CD4-positive, alpha-beta T cell treated with Interleukin-12 subunit alpha and Interleukin-12 subunit beta, for 1 hour (primary cell): ENCODE results near the gene LRMDA.
"Not testable (repeated sequence)": the region's sequence is repeated elsewhere in the genome, so short reads cannot be mapped to it uniquely, and the experiment has no call there.

Experiments used
- DNase-seq: peaks from one replicate; pipeline ENCODE4 v3.0.0-alpha.2; 2020

The LRMDA gene

GRCh38 chr10:75508814-75509306 lies 77.4 kb downstream of the LRMDA start:
- DNase-seq, result no peak

GRCh38 chr10:75509706-75510105 lies 78.3 kb downstream of the LRMDA start:
- no peak for DNase-seq

GRCh38 chr10:75511011-75511410 lies 79.6 kb downstream of the LRMDA start:
- DNase-seq, result no peak

GRCh38 chr10:75512203-75512933 lies 80.9 kb downstream of the LRMDA start:
- DNase-seq, result no peak

- no peak for DNase-seq
These were observed 82.0 kb downstream of the LRMDA start for GRCh38 chr10:75513292-75513885.

GRCh38 chr10:75514830-75515229 lies 83.4 kb downstream of the LRMDA start:
- DNase-seq, result no peak

- not testable (repeated sequence) for DNase-seq
These were observed 84.7 kb downstream of the LRMDA start for GRCh38 chr10:75516154-75516553.

GRCh38 chr10:75519213-75519612 lies 87.8 kb downstream of the LRMDA start:
- not testable (repeated sequence) for DNase-seq

GRCh38 chr10:75521194-75521829 lies 89.9 kb downstream of the LRMDA start:
- not testable (repeated sequence) for DNase-seq

GRCh38 chr10:75525067-75525466 lies 93.6 kb downstream of the LRMDA start:
- no peak for DNase-seq

GRCh38 chr10:75525646-75526045 lies 94.2 kb downstream of the LRMDA start:
- no peak for DNase-seq

- no peak for DNase-seq
These were observed 96.1 kb downstream of the LRMDA start for GRCh38 chr10:75527542-75527941.

- no peak for DNase-seq
These were observed 97.0 kb downstream of the LRMDA start for GRCh38 chr10:75528392-75528791.

- DNase-seq, result no peak
These were observed 98.9 kb downstream of the LRMDA start for GRCh38 chr10:75530299-75530698.

- DNase-seq, result no peak
These were observed 100.2 kb downstream of the LRMDA start for GRCh38 chr10:75531571-75532031.

- no peak for DNase-seq
These were observed 101.0 kb downstream of the LRMDA start for GRCh38 chr10:75532253-75532924.

- DNase-seq, result no peak
These were observed 106.7 kb downstream of the LRMDA start for GRCh38 chr10:75538144-75538543.

GRCh38 chr10:75538765-75539164 lies 107.3 kb downstream of the LRMDA start:
- no peak for DNase-seq

GRCh38 chr10:75540357-75540966 lies 109.0 kb downstream of the LRMDA start:
- no peak for DNase-seq

GRCh38 chr10:75540981-75541380 lies 109.6 kb downstream of the LRMDA start:
- no peak for DNase-seq

- DNase-seq, result no peak
These were observed 110.0 kb downstream of the LRMDA start for GRCh38 chr10:75541411-75541810.

- DNase-seq, result no peak
These were observed 110.7 kb downstream of the LRMDA start for GRCh38 chr10:75542084-75542483.

- no peak for DNase-seq
These were observed 111.5 kb downstream of the LRMDA start for GRCh38 chr10:75542906-75543305.
